Activated naive CD4-positive, alpha-beta T cell treated with anti-CD3 and anti-CD28 coated beads, Interleukin-2, amount 10 ng/mL, durations not matched to agents 5 hours and 36 hours (primary cell): Measurements from ENCODE around the gene LRRC41. TPM values are rescaled to one million over a fixed set of nuclear protein-coding genes. Genes with fewer than 3 reads are reported as not detected.

Experiments used
- total RNA-seq, 2 experiments: library from RNA; stranded (reverse); gene quantifications; one replicate each; pipeline ENCODE4 v1.2.3, GENCODE V29; 2021

LRRC41 gene, protein sequence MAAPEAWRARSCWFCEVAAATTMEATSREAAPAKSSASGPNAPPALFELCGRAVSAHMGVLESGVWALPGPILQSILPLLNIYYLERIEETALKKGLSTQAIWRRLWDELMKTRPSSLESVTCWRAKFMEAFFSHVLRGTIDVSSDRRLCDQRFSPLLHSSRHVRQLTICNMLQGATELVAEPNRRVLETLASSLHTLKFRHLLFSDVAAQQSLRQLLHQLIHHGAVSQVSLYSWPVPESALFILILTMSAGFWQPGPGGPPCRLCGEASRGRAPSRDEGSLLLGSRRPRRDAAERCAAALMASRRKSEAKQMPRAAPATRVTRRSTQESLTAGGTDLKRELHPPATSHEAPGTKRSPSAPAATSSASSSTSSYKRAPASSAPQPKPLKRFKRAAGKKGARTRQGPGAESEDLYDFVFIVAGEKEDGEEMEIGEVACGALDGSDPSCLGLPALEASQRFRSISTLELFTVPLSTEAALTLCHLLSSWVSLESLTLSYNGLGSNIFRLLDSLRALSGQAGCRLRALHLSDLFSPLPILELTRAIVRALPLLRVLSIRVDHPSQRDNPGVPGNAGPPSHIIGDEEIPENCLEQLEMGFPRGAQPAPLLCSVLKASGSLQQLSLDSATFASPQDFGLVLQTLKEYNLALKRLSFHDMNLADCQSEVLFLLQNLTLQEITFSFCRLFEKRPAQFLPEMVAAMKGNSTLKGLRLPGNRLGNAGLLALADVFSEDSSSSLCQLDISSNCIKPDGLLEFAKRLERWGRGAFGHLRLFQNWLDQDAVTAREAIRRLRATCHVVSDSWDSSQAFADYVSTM
- total RNA-seq, result 10 to 100 TPM; 38.7 to 39.2 TPM

DNA sequence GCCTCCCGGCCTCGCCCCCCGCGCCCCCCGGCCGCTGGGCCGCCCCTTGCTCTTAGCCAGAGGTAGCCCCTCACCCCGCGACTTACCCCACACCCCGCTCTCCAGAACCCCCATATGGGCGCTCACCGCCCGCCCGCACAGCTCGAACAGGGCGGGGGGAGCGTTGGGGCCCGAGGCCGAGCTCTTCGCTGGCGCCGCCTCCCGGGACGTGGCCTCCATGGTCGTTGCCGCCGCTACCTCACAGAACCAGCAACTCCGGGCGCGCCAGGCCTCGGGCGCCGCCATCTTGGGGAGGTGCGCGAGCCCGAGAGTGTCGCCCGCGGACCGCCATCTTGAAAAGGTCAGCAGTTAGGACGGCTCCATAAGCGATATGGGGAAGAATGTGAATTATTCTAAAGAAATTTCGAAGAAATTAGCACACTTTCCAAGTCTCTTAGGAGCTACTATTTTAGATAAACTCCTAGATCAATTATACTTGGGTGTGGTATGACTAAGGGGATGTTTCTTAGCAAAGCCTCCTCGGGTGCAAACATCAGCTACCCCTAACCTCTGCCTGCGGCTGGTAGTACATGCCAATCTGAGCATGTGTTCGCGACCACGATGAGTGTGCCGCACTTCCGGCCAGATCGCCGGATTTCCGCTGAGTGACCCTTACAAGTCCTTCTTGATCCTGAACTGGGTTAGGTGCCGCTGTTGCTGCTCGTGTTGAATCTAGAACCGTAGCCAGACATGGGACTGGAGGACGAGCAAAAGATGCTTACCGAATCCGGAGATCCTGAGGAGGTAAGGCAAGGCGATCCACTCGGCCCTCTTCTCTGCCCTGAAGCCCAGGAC is at the start of gene LRRC41, which contains the start of gene UQCRH:
LRRC41 (minus strand) TSS at position 579 of the 834 bp plus-strand sequence; CDS start at position 285, 294 bp downstream.
UQCRH (plus strand) TSS at position 661 of the 834 bp plus-strand sequence; CDS start at position 730, 69 bp downstream.

GRCh38 chr1:46340404-46341221 is 37.2 kb upstream of the LRRC41 start, which contains the start of gene NSUN4:
Gene NSUN4, plus strand, starts transcription at chr1:46340807. Its CDS starts 20 bp downstream, at chr1:46340827.

DNA sequence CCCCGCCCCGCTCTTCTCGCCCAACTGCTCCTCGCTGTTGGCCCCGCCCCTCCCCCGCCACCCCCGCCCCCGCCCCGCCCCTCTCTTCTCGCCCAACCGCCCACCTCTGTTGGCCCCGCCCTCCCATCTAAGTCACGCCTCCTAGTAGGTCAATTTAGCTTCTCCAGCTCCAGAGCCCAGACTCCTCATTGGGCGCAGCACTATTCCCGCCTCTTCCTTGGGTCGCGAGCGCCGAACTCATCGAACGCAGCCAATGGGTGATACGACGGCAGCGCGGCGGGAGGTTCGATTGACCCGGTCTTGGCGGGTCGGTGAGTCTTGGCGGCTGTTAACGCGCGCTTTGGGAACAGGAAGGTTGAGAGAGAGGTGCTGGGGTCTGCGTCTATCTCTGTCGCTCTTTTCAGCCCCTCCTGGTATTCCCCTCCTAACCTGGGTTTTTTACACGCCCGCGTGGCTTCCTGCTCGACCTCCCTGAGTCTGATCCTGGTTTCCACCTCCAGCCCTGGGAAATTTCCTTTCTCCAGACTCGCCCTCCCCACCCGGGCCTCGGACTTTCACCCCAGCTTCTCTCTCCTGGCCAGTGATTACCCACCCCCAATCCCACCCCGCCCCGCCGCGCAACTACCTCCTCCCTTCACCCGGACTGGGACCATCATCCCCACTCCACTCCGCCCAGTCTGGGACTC is 55.8 kb downstream of the LRRC41 start, which contains the start of gene RAD54L:
RAD54L (plus strand) TSS at position 328 of the 686 bp plus-strand sequence. CDS start 643 bp downstream, outside the sequence.

Other genes with a start within 250 kb of the LRRC41 start
- gene PIK3R3, start 171.0 kb downstream of the LRRC41 start, total RNA-seq, result 1 to 10 TPM; 1.9 to 2.0 TPM
- not detected for gene TSPAN1, start 128.5 kb downstream of the LRRC41 start, total RNA-seq
- not detected for gene P3R3URF, start 127.1 kb downstream of the LRRC41 start, total RNA-seq
- gene POMGNT1, start 105.2 kb downstream of the LRRC41 start, total RNA-seq, result 10 to 100 TPM; 29.2 to 31.4 TPM
- gene LURAP1, start 100.3 kb downstream of the LRRC41 start, total RNA-seq, result under 1 TPM; 0.15 to 0.24 TPM
- 10 to 100 TPM; 33.0 to 34.7 TPM for gene RAD54L, start 55.9 kb downstream of the LRRC41 start, total RNA-seq
- gene UQCRH, start 82 bp upstream of the LRRC41 start, total RNA-seq, result 100 to 1,000 TPM; 260 to 268 TPM
- 10 to 100 TPM; 20.5 to 21.6 TPM for gene NSUN4, start 37.2 kb upstream of the LRRC41 start, total RNA-seq
- 1 to 10 TPM; 3.5 to 6.2 TPM for gene FAAH, start 90.7 kb upstream of the LRRC41 start, total RNA-seq
- under 1 TPM in 1 of 2 experiments, not detected in 1; 0.10 TPM for gene DMBX1, start 186.2 kb upstream of the LRRC41 start, total RNA-seq
- not detected for gene KNCN, start 248.0 kb upstream of the LRRC41 start, total RNA-seq